Memory B cell (primary cell): Measurements from ENCODE around the gene TSNAXIP1.

Experiments used
- ATAC-seq: fragments of 150-1000 bp; cut with Tn5 transposase; 2 replicates; pipeline ENCODE4 v1.10.0; 2021; ENCODE audit warnings: low read depth, mild to moderate bottlenecking, moderate library complexity
- DNase-seq, 2 donors: peaks; one replicate each; pipeline ENCODE4 v3.0.0; 2022; ENCODE audit warnings: low spot score in 2 of 2
- H3K27ac Mint-ChIP-seq: one replicate; pipeline ENCODE4 v1.8.0; 2022; ENCODE audit warnings: mild to moderate bottlenecking, moderate library complexity, mixed read lengths
- H3K27me3 Mint-ChIP-seq: one replicate; pipeline ENCODE4 v1.8.0; 2022; ENCODE audit warnings: mixed read lengths
- H3K36me3 Mint-ChIP-seq: one replicate; pipeline ENCODE4 v1.8.0; 2022; ENCODE audit warnings: mild to moderate bottlenecking, mixed read lengths
- H3K4me1 Mint-ChIP-seq: one replicate; pipeline ENCODE4 v1.8.0; 2022; ENCODE audit warnings: mixed read lengths
- H3K4me3 Mint-ChIP-seq: one replicate; pipeline ENCODE4 v1.8.0; 2022; ENCODE audit warnings: mild to moderate bottlenecking, moderate library complexity, mixed read lengths
- H3K9me3 Mint-ChIP-seq: one replicate; pipeline ENCODE4 v1.8.0; 2022; ENCODE audit warnings: mixed read lengths

TSNAXIP1 gene

GRCh38 chr16:67806428-67807147 lies at the start of gene TSNAXIP1, which contains the start of gene RANBP10:
Gene TSNAXIP1, plus strand, starts transcription at chr16:67806889. Its CDS starts 261 bp downstream, at chr16:67807150.
Gene RANBP10, minus strand, starts transcription at chr16:67806560. Its CDS starts 24 bp downstream, at chr16:67806536.
- peaks cover 26% of the 10 kb centered on the region for H3K4me1 Mint-ChIP-seq
- no peaks in the 10 kb centered on the region for H3K27me3 Mint-ChIP-seq
- peak within 1 kb of the TSS; percentile 88 for H3K4me3 Mint-ChIP-seq

GRCh38 chr16:67758006-67758405 lies 48.7 kb upstream of the TSNAXIP1 start:
- peaks cover 18% of the 10 kb centered on the region for H3K36me3 Mint-ChIP-seq
- H3K27me3 Mint-ChIP-seq: no peaks in the 10 kb centered on the region
- no peak overlapping the region for H3K4me3 Mint-ChIP-seq
- DNase-seq (no peak), ATAC-seq (no peak)
- no peak overlapping the region for H3K27ac Mint-ChIP-seq
- H3K4me1 Mint-ChIP-seq: peaks cover 19% of the 10 kb centered on the region
- H3K9me3 Mint-ChIP-seq: no peaks in the 10 kb centered on the region

More at GRCh38 chr16:67806428-67807147, at the start of gene TSNAXIP1, which contains the start of gene RANBP10:
- peak; percentile 83 for ATAC-seq
- no peaks in the 10 kb centered on the region for H3K9me3 Mint-ChIP-seq
- DNase-seq: peak; percentile 88 to 93
- H3K27ac Mint-ChIP-seq: peak within 1 kb of the TSS; percentile 86
- peaks cover 4% of the 10 kb centered on the region for H3K36me3 Mint-ChIP-seq

GRCh38 chr16:67758966-67759365 lies 47.7 kb upstream of the TSNAXIP1 start:
- H3K36me3 Mint-ChIP-seq: peaks cover 15% of the 10 kb centered on the region
- ATAC-seq (no peak), DNase-seq (no peak)
- H3K9me3 Mint-ChIP-seq: no peaks in the 10 kb centered on the region
- H3K4me1 Mint-ChIP-seq: peaks cover 19% of the 10 kb centered on the region
- H3K27me3 Mint-ChIP-seq: no peaks in the 10 kb centered on the region
- no peak overlapping the region for H3K4me3 Mint-ChIP-seq
- H3K27ac Mint-ChIP-seq: no peak overlapping the region

- no peak for DNase-seq
- ATAC-seq: peak; percentile 55
- peak overlapping the region; percentile 47 for H3K27ac Mint-ChIP-seq
- peaks cover 19% of the 10 kb centered on the region for H3K4me1 Mint-ChIP-seq
- H3K27me3 Mint-ChIP-seq: no peaks in the 10 kb centered on the region
- peaks cover 15% of the 10 kb centered on the region for H3K36me3 Mint-ChIP-seq
- no peak overlapping the region for H3K4me3 Mint-ChIP-seq
- H3K9me3 Mint-ChIP-seq: no peaks in the 10 kb centered on the region
Observed at GRCh38 chr16:67760206-67760955, 46.3 kb upstream of the TSNAXIP1 start.

- Mint-ChIP-seq H3K27me3 (no peaks in the 10 kb centered on the region), H3K4me3 (no peak overlapping the region), H3K4me1 (peaks cover 17% of the 10 kb centered on the region), H3K36me3 (peaks cover 16% of the 10 kb centered on the region), H3K9me3 (no peaks in the 10 kb centered on the region), H3K27ac (peak overlapping the region; percentile 47)
- ATAC-seq: no peak
- no peak for DNase-seq
Observed at GRCh38 chr16:67760956-67761230, 45.8 kb upstream of the TSNAXIP1 start.

- peaks cover 14% of the 10 kb centered on the region for H3K4me1 Mint-ChIP-seq
- H3K9me3 Mint-ChIP-seq: no peaks in the 10 kb centered on the region
- H3K4me3 Mint-ChIP-seq: no peak overlapping the region
- H3K27ac Mint-ChIP-seq: no peak overlapping the region
- ATAC-seq: no peak
- peaks cover 21% of the 10 kb centered on the region for H3K36me3 Mint-ChIP-seq
- no peaks in the 10 kb centered on the region for H3K27me3 Mint-ChIP-seq
- no peak for DNase-seq
Observed at GRCh38 chr16:67761924-67762323, 44.8 kb upstream of the TSNAXIP1 start.

GRCh38 chr16:67762385-67762784 lies 44.3 kb upstream of the TSNAXIP1 start:
- H3K27me3 Mint-ChIP-seq: no peaks in the 10 kb centered on the region
- no peaks in the 10 kb centered on the region for H3K9me3 Mint-ChIP-seq
- ATAC-seq (no peak), DNase-seq (no peak)
- H3K36me3 Mint-ChIP-seq: peaks cover 21% of the 10 kb centered on the region
- no peak overlapping the region for H3K27ac Mint-ChIP-seq
- no peak overlapping the region for H3K4me3 Mint-ChIP-seq
- peaks cover 14% of the 10 kb centered on the region for H3K4me1 Mint-ChIP-seq

- H3K36me3 Mint-ChIP-seq: peaks cover 21% of the 10 kb centered on the region
- H3K4me3 Mint-ChIP-seq: no peak overlapping the region
- H3K9me3 Mint-ChIP-seq: no peaks in the 10 kb centered on the region
- DNase-seq: no peak
- H3K27ac Mint-ChIP-seq: no peak overlapping the region
- ATAC-seq: no peak
- H3K4me1 Mint-ChIP-seq: peaks cover 14% of the 10 kb centered on the region
- H3K27me3 Mint-ChIP-seq: no peaks in the 10 kb centered on the region
Observed at GRCh38 chr16:67763066-67763465, 43.6 kb upstream of the TSNAXIP1 start.

GRCh38 chr16:67764158-67764667 lies 42.5 kb upstream of the TSNAXIP1 start:
- Mint-ChIP-seq H3K27me3 (no peaks in the 10 kb centered on the region), H3K4me1 (peaks cover 14% of the 10 kb centered on the region), H3K4me3 (no peak overlapping the region), H3K9me3 (no peaks in the 10 kb centered on the region), H3K36me3 (peaks cover 18% of the 10 kb centered on the region), H3K27ac (no peak overlapping the region)
- no peak for DNase-seq
- no peak for ATAC-seq

GRCh38 chr16:67766291-67766690 lies 40.4 kb upstream of the TSNAXIP1 start:
- peaks cover 3% of the 10 kb centered on the region for H3K4me1 Mint-ChIP-seq
- no peak overlapping the region for H3K27ac Mint-ChIP-seq
- H3K27me3 Mint-ChIP-seq: no peaks in the 10 kb centered on the region
- H3K9me3 Mint-ChIP-seq: no peaks in the 10 kb centered on the region
- no peak for ATAC-seq
- H3K4me3 Mint-ChIP-seq: no peak overlapping the region
- DNase-seq: no peak
- H3K36me3 Mint-ChIP-seq: peaks cover 15% of the 10 kb centered on the region

- ATAC-seq: no peak
- H3K27ac Mint-ChIP-seq: no peak overlapping the region
- no peaks in the 10 kb centered on the region for H3K9me3 Mint-ChIP-seq
- no peak overlapping the region for H3K4me3 Mint-ChIP-seq
- H3K27me3 Mint-ChIP-seq: no peaks in the 10 kb centered on the region
- DNase-seq: no peak
- H3K36me3 Mint-ChIP-seq: peaks cover 18% of the 10 kb centered on the region
- H3K4me1 Mint-ChIP-seq: no peaks in the 10 kb centered on the region
Observed at GRCh38 chr16:67767953-67768352, 38.7 kb upstream of the TSNAXIP1 start.

GRCh38 chr16:67770346-67770991 lies 36.2 kb upstream of the TSNAXIP1 start:
- H3K36me3 Mint-ChIP-seq: peaks cover 17% of the 10 kb centered on the region

GRCh38 chr16:67773099-67773498 lies 33.6 kb upstream of the TSNAXIP1 start:
- H3K9me3 Mint-ChIP-seq: no peaks in the 10 kb centered on the region
- H3K27me3 Mint-ChIP-seq: no peaks in the 10 kb centered on the region
- ATAC-seq: no peak
- no peak overlapping the region for H3K27ac Mint-ChIP-seq
- H3K4me3 Mint-ChIP-seq: no peak overlapping the region
- no peak for DNase-seq
- H3K4me1 Mint-ChIP-seq: peaks cover 2% of the 10 kb centered on the region
- peaks cover 10% of the 10 kb centered on the region for H3K36me3 Mint-ChIP-seq

More at GRCh38 chr16:67770346-67770991, 36.2 kb upstream of the TSNAXIP1 start:
- no peak for ATAC-seq
- peaks cover 2% of the 10 kb centered on the region for H3K4me1 Mint-ChIP-seq
- H3K27me3 Mint-ChIP-seq: no peaks in the 10 kb centered on the region
- H3K4me3 Mint-ChIP-seq: no peak overlapping the region
- H3K27ac Mint-ChIP-seq: no peak overlapping the region
- no peak for DNase-seq
- no peaks in the 10 kb centered on the region for H3K9me3 Mint-ChIP-seq
